BJ (cell line): ENCODE data around the gene MAP7D1. TPM values are rescaled to one million over a fixed set of nuclear protein-coding genes. Genes with fewer than 3 reads are reported as not detected.

Experiments used
- CTCF ChIA-PET: fragments of 350-600 bp; formaldehyde crosslinking; extraction: SDS; loops from one replicate; lab custom pipeline; 2021; ENCODE audit warnings: antibody characterized with exemption, inconsistent platforms; lab: Yijun Ruan, JAX
- POLR2A ChIA-PET: fragments of 300-600 bp; sonication (Branson Sonifier 250); formaldehyde crosslinking; extraction: SDS; loops from one replicate; lab custom pipeline; 2021; ENCODE audit warnings: antibody characterized with exemption; lab: Charles Lee
- DNase-seq: peaks from one replicate; pipeline ENCODE4 v3.0.0-alpha.2; 2011; ENCODE audit warnings: low read depth
- H3K27me3 ChIP-seq: 2 replicates; pipeline ENCODE4 v1.6.0; 2011; ENCODE audit warnings: low read length; ENCODE audit not compliant: control insufficient read depth, insufficient read depth
- H3K36me3 ChIP-seq: 2 replicates; pipeline ENCODE4 v1.5.1; 2011; ENCODE audit warnings: low read length; ENCODE audit not compliant: control insufficient read depth, insufficient read depth
- H3K4me3 ChIP-seq: 2 replicates; pipeline ENCODE4 v1.5.1; 2011; ENCODE audit warnings: low read depth, mild to moderate bottlenecking, control low read depth, low read length
- CTCF ChIP-seq: IDR thresholded peaks from 2 replicates; pipeline ENCODE4 v1.5.1; 2011; ENCODE audit warnings: low read depth, mild to moderate bottlenecking, control low read depth, inconsistent platforms, low read length, moderate library complexity; ENCODE audit not compliant: insufficient read depth
- polyA plus RNA-seq: library from polyadenylated mRNA; depleted of rRNA; stranded (reverse); fragments of >200 nt; gene quantifications from 2 replicates; pipeline ENCODE4 v1.2.3, GENCODE V29; 2011

Gene MAP7D1
- polyA plus RNA-seq, 1 experiment, result 33.7 TPM

GRCh38 chr1:36176106-36176949 lies 20.4 kb downstream of the MAP7D1 start:
- H3K36me3 ChIP-seq, result peaks cover 65% of the 10 kb centered on the region
- no peaks in the 10 kb centered on the region for H3K27me3 ChIP-seq
- H3K4me3 ChIP-seq, result no peak overlapping the region
- POLR2A ChIA-PET, result no interaction called here
- no peak for TF ChIP-seq CTCF
- DNase-seq, result no peak
- CTCF ChIA-PET, result interaction anchor here (1.0 kb wide), 1 partner anchor 12 kb away, joined by 4 read pairs; no protein-coding TSS in a partner anchor

GRCh38 chr1:36177589-36178431 lies 21.9 kb downstream of the MAP7D1 start:
- ChIA-PET CTCF (interaction anchor here (0.6 to 1.0 kb wide), 3 partner anchors 10 to 180 kb away, joined by 3 to 4 read pairs (median 3); no protein-coding TSS in a partner anchor), POLR2A (no interaction called here)
- Histone ChIP-seq H3K27me3 (no peaks in the 10 kb centered on the region), H3K4me3 (no peak overlapping the region), H3K36me3 (peaks cover 58% of the 10 kb centered on the region)
- no peak for DNase-seq
- no peak for TF ChIP-seq CTCF

- no peak for DNase-seq
- POLR2A ChIA-PET, result no interaction called here
- CTCF ChIA-PET, result interaction anchor here (1.5 to 2.3 kb wide), 2 partner anchors 9 to 29 kb away, joined by 5 to 6 read pairs; partner anchors contain the start of gene TRAPPC3
- H3K36me3 ChIP-seq, result peaks cover 52% of the 10 kb centered on the region
- no peak overlapping the region for H3K4me3 ChIP-seq
- no peaks in the 10 kb centered on the region for H3K27me3 ChIP-seq
- TF ChIP-seq CTCF, result no peak
These were observed 22.7 kb downstream of the MAP7D1 start for GRCh38 chr1:36178471-36179219.

GRCh38 chr1:36179220-36179600 lies 23.2 kb downstream of the MAP7D1 start:
- ChIA-PET CTCF (interaction anchor here (1.2 to 2.3 kb wide), 3 partner anchors 9 to 121 kb away, joined by 3 to 6 read pairs (median 5); partner anchors contain the start of gene TRAPPC3), POLR2A (no interaction called here)
- H3K36me3 ChIP-seq, result peaks cover 48% of the 10 kb centered on the region
- no peak for TF ChIP-seq CTCF
- no peak overlapping the region for H3K4me3 ChIP-seq
- no peaks in the 10 kb centered on the region for H3K27me3 ChIP-seq
- no peak for DNase-seq
